Upper lobe of left lung (tissue), 4 donors: ENCODE measurements around the gene TSPAN33.

Experiments
- CTCF ChIP-seq, 6 experiments: fragments of 450-650 bp in 4 of 6; fragments of 200-600 bp in 2 of 6; sonication (generic) in 2 of 6; IDR thresholded peaks; one replicate each; pipeline ENCODE4 v1.5.1; 2016 to 2019; ENCODE audit warnings: antibody characterized with exemption in 6 of 6
- EP300 ChIP-seq, 4 donors: sonication (generic); formaldehyde crosslinking; IDR thresholded peaks; one replicate each; pipeline ENCODE4 v1.5.1; 2017; ENCODE audit warnings: antibody characterized with exemption in 4 of 4, control low read depth in 2 of 4
- POLR2A ChIP-seq, 4 donors: fragments of 450-650 bp; IDR thresholded peaks; one replicate each; pipeline ENCODE4 v1.5.1; 2016 to 2017; ENCODE audit warnings: antibody characterized with exemption in 4 of 4, mild to moderate bottlenecking in 2 of 4
- POLR2AphosphoS5 ChIP-seq, 2 donors: sonication (generic); formaldehyde crosslinking; IDR thresholded peaks; one replicate each; pipeline ENCODE4 v1.5.1; 2017; ENCODE audit warnings: antibody characterized with exemption in 2 of 2

GRCh38 chr7:129167817-129168216, 23.3 kb downstream of the TSPAN33 start:
- TF ChIP-seq POLR2A (IDR thresholded peaks at IDR 0.05) (no peak), CTCF (IDR thresholded peaks at IDR 0.05) (no peak), EP300 (IDR thresholded peaks at IDR 0.05) (no peak), POLR2AphosphoS5 (IDR thresholded peaks at IDR 0.05) (no peak)
